WI38 (cell line): ENCODE measurements around the gene PDE11A.

Source experiments
- H3K4me3 ChIP-seq: 2 replicates; pipeline ENCODE4 v1.5.1; 2011; ENCODE audit warnings: low read depth, mild to moderate bottlenecking, control low read depth, low read length
- CTCF ChIP-seq: IDR thresholded peaks from 2 replicates; pipeline ENCODE4 v1.5.1; 2012; ENCODE audit warnings: low read depth, mild to moderate bottlenecking, control low read depth, low read length

Gene PDE11A

GRCh38 chr2:177711483-177712265 is 360.9 kb downstream of the PDE11A start:
- no peak for TF ChIP-seq CTCF
- no peak overlapping the region for H3K4me3 ChIP-seq

DNA sequence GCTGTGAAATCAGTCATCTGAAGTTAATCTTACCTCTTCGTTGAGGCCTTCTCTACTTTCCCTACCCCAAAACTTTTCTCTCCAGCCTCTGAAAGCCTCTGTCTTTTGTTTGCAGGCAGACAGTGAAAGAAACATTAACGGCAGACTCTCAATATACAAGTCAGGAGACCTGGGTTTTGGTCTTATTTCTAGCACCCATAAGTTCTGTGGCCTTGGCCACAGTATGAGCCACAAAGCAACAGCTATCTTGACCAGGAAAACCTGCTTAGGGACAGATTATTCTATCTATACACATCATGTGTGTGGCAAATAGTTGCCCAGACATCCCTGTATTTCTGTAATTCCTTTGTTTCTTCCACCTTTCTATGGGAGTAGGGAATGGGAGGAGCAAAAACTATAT is 361.7 kb downstream of the PDE11A start:
- TF ChIP-seq CTCF = no peak
- H3K4me3 ChIP-seq = no peak overlapping the region

- no peak overlapping the region for H3K4me3 ChIP-seq
- no peak for TF ChIP-seq CTCF
Measured at GRCh38 chr2:177709986-177710401, 362.6 kb downstream of the PDE11A start.

DNA sequence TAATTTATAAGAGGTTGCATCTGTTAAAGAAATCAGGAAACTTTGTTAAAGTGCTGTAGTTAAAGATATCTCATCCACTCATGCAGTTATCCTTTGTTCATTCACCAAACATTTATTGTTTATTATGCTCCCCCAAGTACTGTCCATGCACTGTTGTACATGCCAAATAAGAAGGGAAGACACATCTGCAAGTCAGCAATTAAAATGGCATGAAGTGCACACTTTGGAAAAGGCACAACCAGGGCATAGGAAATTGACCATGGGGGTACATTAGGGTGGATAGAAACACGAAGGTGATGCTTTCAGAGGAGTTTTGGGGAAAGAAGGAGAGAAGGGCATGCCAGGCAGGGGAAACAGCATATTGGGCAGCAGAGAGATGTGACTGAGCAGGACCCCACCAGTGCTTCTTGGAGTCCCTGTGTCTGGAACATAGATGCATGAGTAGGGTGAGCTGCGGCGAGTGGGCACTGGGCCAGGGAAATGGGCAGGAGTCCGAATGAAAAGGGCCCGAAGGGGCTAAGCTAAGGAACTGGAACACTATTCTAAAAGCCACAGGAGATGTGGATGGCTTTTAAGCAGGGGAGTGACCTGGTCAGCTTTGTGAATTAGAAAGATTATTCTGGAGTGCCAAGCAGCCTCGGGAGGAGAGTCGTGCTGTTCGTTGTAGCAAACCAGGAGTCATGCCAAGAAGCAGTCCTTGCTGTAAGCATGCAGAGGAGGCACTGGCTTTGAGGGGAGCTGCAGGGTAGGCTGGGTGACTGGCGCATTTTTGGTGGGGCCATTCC is 363.7 kb downstream of the PDE11A start:
- no peak overlapping the region for H3K4me3 ChIP-seq
- no peak for TF ChIP-seq CTCF

- no peak for TF ChIP-seq CTCF
- no peak overlapping the region for H3K4me3 ChIP-seq
Measured at GRCh38 chr2:177708106-177708505, 364.5 kb downstream of the PDE11A start.

DNA sequence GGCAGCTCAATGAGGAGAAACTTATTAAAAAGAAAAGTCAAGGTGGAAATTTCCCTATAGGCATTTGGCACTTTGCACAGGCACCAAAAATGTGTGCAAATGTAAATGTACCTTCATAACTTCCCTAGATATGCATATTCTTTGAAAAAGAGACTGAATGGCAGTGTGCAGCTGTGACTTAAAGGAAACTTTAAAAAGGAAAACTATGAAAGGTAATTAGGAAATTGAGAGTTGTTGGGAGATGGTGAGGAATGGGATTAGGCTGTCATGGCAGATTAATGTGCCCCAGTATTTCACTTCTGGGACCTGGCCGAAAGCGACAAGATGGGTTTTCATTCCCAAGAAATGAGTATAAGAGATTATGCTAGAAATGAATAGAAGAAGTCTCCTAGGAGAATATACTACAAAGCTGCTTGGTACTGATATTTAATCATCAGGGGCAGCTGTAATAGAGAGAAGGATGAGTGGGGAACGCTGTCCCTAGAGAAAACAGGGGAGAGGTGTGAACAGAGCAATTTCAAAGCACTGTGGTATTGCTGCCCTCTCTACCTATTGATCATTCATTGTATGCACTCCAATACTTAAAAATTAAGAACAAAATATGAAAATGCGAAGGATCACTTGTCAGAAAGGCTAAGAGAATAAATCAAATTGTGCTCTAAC is 366.9 kb downstream of the PDE11A start:
- H3K4me3 ChIP-seq = no peak overlapping the region
- TF ChIP-seq CTCF = no peak
